H9 (cell line): ENCODE measurements around the gene SH3BP5. TPM values are rescaled to one million over a fixed set of nuclear protein-coding genes. Genes with fewer than 3 reads are reported as not detected.

Experiments
- DNase-seq: peaks from one replicate; pipeline ENCODE4 v3.0.0-alpha.2; 2017
- H2AFZ ChIP-seq: one replicate; pipeline ENCODE4 v1.6.1; 2013; ENCODE audit warnings: mild to moderate bottlenecking, low read length, control low read depth, moderate library complexity
- H2AK5ac ChIP-seq: 2 replicates; pipeline ENCODE4 v1.6.1; 2013; ENCODE audit warnings: low read length, control low read depth, mixed read lengths; ENCODE audit not compliant: insufficient read length
- H2BK120ac ChIP-seq: one replicate; pipeline ENCODE4 v1.6.1; 2013; ENCODE audit warnings: low read depth, mild to moderate bottlenecking, low read length, control low read depth, inconsistent platforms; ENCODE audit not compliant: poor library complexity, severe bottlenecking
- H2BK12ac ChIP-seq: 2 replicates; pipeline ENCODE4 v1.6.1; 2013; ENCODE audit warnings: low read length, control low read depth, mixed read lengths, low read depth; ENCODE audit not compliant: insufficient read length
- H2BK15ac ChIP-seq: 2 replicates; pipeline ENCODE4 v1.6.1; 2013; ENCODE audit warnings: low read depth, low read length, control low read depth
- H2BK20ac ChIP-seq: one replicate; pipeline ENCODE4 v1.6.1; 2013; ENCODE audit warnings: low read depth, mild to moderate bottlenecking, low read length, control low read depth, inconsistent platforms; ENCODE audit not compliant: poor library complexity, severe bottlenecking
- H2BK5ac ChIP-seq: 2 replicates; pipeline ENCODE4 v1.6.1; 2013; ENCODE audit warnings: low read length, control low read depth, mixed read lengths; ENCODE audit not compliant: insufficient read length
- H3K14ac ChIP-seq: 2 replicates; pipeline ENCODE4 v1.6.1; 2013; ENCODE audit warnings: low read length, control low read depth; ENCODE audit not compliant: insufficient read depth
- H3K18ac ChIP-seq: 2 replicates; pipeline ENCODE4 v1.6.1; 2013; ENCODE audit warnings: low read depth, mild to moderate bottlenecking, mixed read lengths, low read length, control low read depth; ENCODE audit not compliant: insufficient read length
- H3K23ac ChIP-seq: 2 replicates; pipeline ENCODE4 v1.6.1; 2013; ENCODE audit warnings: low read length, control low read depth, mixed read lengths, low read depth; ENCODE audit not compliant: insufficient read length
- H3K23me2 ChIP-seq: 2 replicates; pipeline ENCODE4 v1.6.1; 2013; ENCODE audit warnings: low read depth, mild to moderate bottlenecking, mixed read lengths, low read length, control low read depth; ENCODE audit not compliant: insufficient read length, poor library complexity, severe bottlenecking
- H3K27ac ChIP-seq: 2 replicates; pipeline ENCODE4 v1.5.1; 2013; ENCODE audit warnings: low read length, control low read depth, mixed read lengths, low read depth; ENCODE audit not compliant: insufficient read length
- H3K27me3 ChIP-seq: 2 replicates; pipeline ENCODE4 v1.6.1; 2013; ENCODE audit warnings: low read length, control low read depth, inconsistent platforms; ENCODE audit not compliant: insufficient read depth
- H3K4ac ChIP-seq: 2 replicates; pipeline ENCODE4 v1.6.1; 2013; ENCODE audit warnings: low read depth, mild to moderate bottlenecking, control low read depth, inconsistent platforms, low read length, moderate library complexity
- H3K4me1 ChIP-seq: 2 replicates; pipeline ENCODE4 v1.6.1; 2013; ENCODE audit warnings: low read length, control low read depth, inconsistent platforms; ENCODE audit not compliant: insufficient read depth
- H3K4me2 ChIP-seq: 2 replicates; pipeline ENCODE4 v1.6.1; 2013; ENCODE audit warnings: low read length, control low read depth, mixed read lengths; ENCODE audit not compliant: insufficient read length, insufficient read depth
- H3K56ac ChIP-seq: 2 replicates; pipeline ENCODE4 v1.6.1; 2013; ENCODE audit warnings: low read depth, mild to moderate bottlenecking, mixed read lengths, low read length, control low read depth; ENCODE audit not compliant: insufficient read length
- H3K79me1 ChIP-seq: 2 replicates; pipeline ENCODE4 v1.6.1; 2013; ENCODE audit warnings: low read depth, mild to moderate bottlenecking, moderate library complexity, low read length, control low read depth, inconsistent platforms; ENCODE audit not compliant: insufficient read depth, poor library complexity, severe bottlenecking
- H3K79me2 ChIP-seq: 2 replicates; pipeline ENCODE4 v1.6.1; 2013; ENCODE audit warnings: low read length, control low read depth, inconsistent platforms; ENCODE audit not compliant: insufficient read depth
- H3K9ac ChIP-seq: 2 replicates; pipeline ENCODE4 v1.6.1; 2013; ENCODE audit warnings: low read length, control low read depth, mixed read lengths; ENCODE audit not compliant: insufficient read length; ENCODE audit errors: extremely low read depth
- H3K9me3 ChIP-seq: one replicate; pipeline ENCODE4 v1.6.1; 2013; ENCODE audit warnings: low read depth, low read length, inconsistent platforms; ENCODE audit not compliant: control insufficient read depth
- H3T11ph ChIP-seq: one replicate; pipeline ENCODE4 v1.6.1; 2013; ENCODE audit warnings: mild to moderate bottlenecking, low read length, control low read depth, inconsistent platforms
- H4K20me1 ChIP-seq: one replicate; pipeline ENCODE4 v1.6.1; 2013; ENCODE audit not compliant: control insufficient read depth, insufficient read length, insufficient read depth
- H4K5ac ChIP-seq: 2 replicates; pipeline ENCODE4 v1.6.1; 2013; ENCODE audit warnings: low read depth, mild to moderate bottlenecking, mixed read lengths, low read length, control low read depth; ENCODE audit not compliant: insufficient read length
- H4K8ac ChIP-seq: replicated peaks from 2 replicates; pipeline ENCODE4 v1.6.1; 2013; ENCODE audit warnings: low read length, control low read depth, mixed read lengths, low read depth; ENCODE audit not compliant: insufficient read length
- H4K91ac ChIP-seq: 2 replicates; pipeline ENCODE4 v1.6.1; 2013; ENCODE audit warnings: low read depth, mild to moderate bottlenecking, moderate library complexity, mixed read lengths, low read length, control low read depth; ENCODE audit not compliant: insufficient read length
- H3K27ac Mint-ChIP-seq, 3 experiments: 2 replicates in 2 of 3; 3 replicates in 1 of 3; pipeline ENCODE4 v1.8.0; 2020 to 2021; ENCODE audit warnings: mixed read lengths in 3 of 3, mild to moderate bottlenecking in 1 of 3, moderate library complexity in 1 of 3
- H3K27me3 Mint-ChIP-seq: 2 replicates; pipeline ENCODE4 v1.8.0; 2021; ENCODE audit warnings: low read depth, mild to moderate bottlenecking, moderate library complexity, mixed read lengths
- H3K36me3 Mint-ChIP-seq, 3 experiments: 2 replicates in 2 of 3; 3 replicates in 1 of 3; pipeline ENCODE4 v1.8.0; 2020 to 2021; ENCODE audit warnings: low read depth in 3 of 3, mixed read lengths in 3 of 3; ENCODE audit not compliant: insufficient read depth in 1 of 3
- H3K4me1 Mint-ChIP-seq, 2 experiments: 2 replicates each; pipeline ENCODE4 v1.8.0; 2020; ENCODE audit warnings: mixed read lengths in 2 of 2
- H3K4me3 Mint-ChIP-seq, 2 experiments: 2 replicates in 1 of 2; 3 replicates in 1 of 2; pipeline ENCODE4 v1.8.0; 2020 to 2021; ENCODE audit warnings: mild to moderate bottlenecking in 2 of 2, mixed read lengths in 2 of 2, moderate library complexity in 1 of 2
- H3K9me3 Mint-ChIP-seq, 2 experiments: 2 replicates in 1 of 2; 3 replicates in 1 of 2; pipeline ENCODE4 v1.8.0; 2020; ENCODE audit warnings: mild to moderate bottlenecking in 2 of 2, mixed read lengths in 2 of 2, moderate library complexity in 1 of 2
- CTCF ChIP-seq: fragments of 200-600 bp; sonication (generic); conservative IDR thresholded peaks from 3 replicates; pipeline ENCODE4 v1.8.0; 2021; ENCODE audit warnings: antibody characterized with exemption, mild to moderate bottlenecking
- WGBS: extraction: QIAGEN DNeasy Blood & Tissue Kit; methylation state at CpG from one replicate; pipeline ENCODE4 v1.1.7; 2013; ENCODE audit warnings: missing lambda C conversion rate, low lambda C conversion rate, mixed read lengths; ENCODE audit not compliant: insufficient read length; ENCODE audit errors: extremely low coverage; 5-methylcytosine and 5-hydroxymethylcytosine counted together
- total RNA-seq: library from RNA; stranded (reverse); gene quantifications from 2 replicates; pipeline ENCODE4 v1.2.1, GENCODE V29; 2021

SH3BP5 gene
- total RNA-seq, 1 experiment from 2014 or later = 6.8 TPM

- no peak overlapping the region for H4K91ac ChIP-seq
- no peak overlapping the region for H4K5ac ChIP-seq
- H2AK5ac ChIP-seq = no peak overlapping the region
- Mint-ChIP-seq H3K36me3 (peaks cover 6 to 63% (median 46%) of the 10 kb centered on the region in 3 experiments; a peak in 6 of 7 replicates), H3K27ac (no peak overlapping the region), H3K9me3 (no peaks in the 10 kb centered on the region), H3K4me1 (no peaks in the 10 kb centered on the region), H3K4me3 (no peak overlapping the region), H3K27me3 (no peaks in the 10 kb centered on the region)
- H3K27ac ChIP-seq = no peak overlapping the region
- no peaks in the 10 kb centered on the region for H3K79me2 ChIP-seq
- H2BK20ac ChIP-seq = no peak overlapping the region
- no peak for TF ChIP-seq CTCF
- H3K4me1 ChIP-seq = no peaks in the 10 kb centered on the region
- H3K79me1 ChIP-seq = no peaks in the 10 kb centered on the region
- no peak overlapping the region for H2BK5ac ChIP-seq
- H4K20me1 ChIP-seq = no peaks in the 10 kb centered on the region
- H3K56ac ChIP-seq = no peak overlapping the region
- H3K27me3 ChIP-seq = no peaks in the 10 kb centered on the region
- no peak overlapping the region for H3K9ac ChIP-seq
- no peak overlapping the region for H3K18ac ChIP-seq
- no peaks in the 10 kb centered on the region for H3K9me3 ChIP-seq
- no peak overlapping the region for H3K14ac ChIP-seq
- no peak overlapping the region for H3T11ph ChIP-seq
- H2BK120ac ChIP-seq = no peak overlapping the region
- H2AFZ ChIP-seq = no peak overlapping the region
- no peaks in the 10 kb centered on the region for H3K23me2 ChIP-seq
- H3K23ac ChIP-seq = no peak overlapping the region
- WGBS = no CpG with 5 or more reads among the region's 2 CpGs
- H3K4ac ChIP-seq = no peak overlapping the region
- no peak for DNase-seq
- no peak overlapping the region for H4K8ac ChIP-seq
- no peak overlapping the region for H2BK15ac ChIP-seq
- H2BK12ac ChIP-seq = no peak overlapping the region
- no peak overlapping the region for H3K4me2 ChIP-seq
These were observed 111.7 kb downstream of the SH3BP5 start for GRCh38 chr3:15220661-15221060.
